Measurements from ENCODE around the gene SLC23A3. TPM values are rescaled to one million over a fixed set of nuclear protein-coding genes. Genes with fewer than 3 reads are reported as not detected.

The SLC23A3 gene
- total RNA-seq, 2 donors from 2014 or later: 0.47 to 0.50 TPM

- DNase-seq (peak; percentile 97), ATAC-seq (peak; percentile 96 to 98)
- intact Hi-C loops (cut with DNase I): loop anchor here (2.0 to 5.0 kb wide), 2 partner anchors 137 to 138 kb away; no protein-coding TSS in a partner anchor
Observed at GRCh38 chr2:219160186-219161017, 9.4 kb downstream of the SLC23A3 start, which contains the start of gene NHEJ1. Gene NHEJ1 (minus strand): TSS chr2:219160815. CDS start chr2:219158362, 2,453 bp downstream.

GRCh38 chr2:219159771-219160185 lies 10.1 kb downstream of the SLC23A3 start:
- intact Hi-C loops (cut with DNase I): loop anchor here (2.0 to 10.0 kb wide), 5 partner anchors 135 to 285 kb away; partner anchors contain the start of gene CRYBA2 (in 1 of the 2)
- DNase-seq: no peak
- no peak for ATAC-seq

GRCh38 chr2:219158586-219158985 lies 11.2 kb downstream of the SLC23A3 start:
- no peak for DNase-seq
- intact Hi-C loops (cut with DNase I): loop anchor here (10.0 kb wide), 3 partner anchors 134 to 284 kb away; partner anchors contain the start of gene CRYBA2 (in 1 of the 2)
- no peak for ATAC-seq

GRCh38 chr2:219158025-219158424 lies 11.8 kb downstream of the SLC23A3 start:
- ATAC-seq: no peak
- DNase-seq: no peak
- intact Hi-C loops (cut with DNase I): loop anchor here (10.0 kb wide), 3 partner anchors 133 to 283 kb away; partner anchors contain the start of gene CRYBA2 (in 1 of the 2)

GRCh38 chr2:219157396-219157795 lies 12.4 kb downstream of the SLC23A3 start:
- intact Hi-C loops (cut with DNase I): loop anchor here (10.0 kb wide), 3 partner anchors 133 to 283 kb away; partner anchors contain the start of gene CRYBA2 (in 1 of the 2)
- ATAC-seq (no peak), DNase-seq (no peak)

GRCh38 chr2:219155054-219155644 lies 14.7 kb downstream of the SLC23A3 start:
- ATAC-seq (peak; percentile 47 to 48), DNase-seq (no peak)
- intact Hi-C loops (cut with DNase I): loop anchor here (10.0 kb wide), 3 partner anchors 130 to 280 kb away; partner anchors contain the start of gene CRYBA2 (in 1 of the 2)

- intact Hi-C loops (cut with DNase I): loop anchor here (5.0 to 10.0 kb wide), 4 partner anchors 92 to 275 kb away; partner anchors contain the start of gene CRYBA2 (in 1 of the 2)
- DNase-seq (no peak), ATAC-seq (no peak)
Observed at GRCh38 chr2:219149667-219150066, 20.2 kb downstream of the SLC23A3 start.

- no peak for ATAC-seq
- DNase-seq: no peak
- intact Hi-C loops (cut with DNase I): no loop called here
Observed at GRCh38 chr2:219142329-219142728, 27.5 kb downstream of the SLC23A3 start.

- DNase-seq (no peak), ATAC-seq (no peak)
- intact Hi-C loops (cut with DNase I): no loop called here
Observed at GRCh38 chr2:219140722-219141121, 29.1 kb downstream of the SLC23A3 start.

- no peak for DNase-seq
- no peak for ATAC-seq
- intact Hi-C loops (cut with DNase I): no loop called here
Observed at GRCh38 chr2:219133976-219134375, 35.9 kb downstream of the SLC23A3 start.

GRCh38 chr2:219131744-219132143 lies 38.1 kb downstream of the SLC23A3 start:
- ATAC-seq (no peak), DNase-seq (no peak)
- intact Hi-C loops (cut with DNase I): no loop called here

GRCh38 chr2:219131327-219131726 lies 38.5 kb downstream of the SLC23A3 start:
- no peak for ATAC-seq
- intact Hi-C loops (cut with DNase I): no loop called here
- DNase-seq: no peak

GRCh38 chr2:219129589-219129988 lies 40.2 kb downstream of the SLC23A3 start:
- no peak for DNase-seq
- ATAC-seq: no peak
- intact Hi-C loops (cut with DNase I): no loop called here

GRCh38 chr2:219128396-219128795 lies 41.4 kb downstream of the SLC23A3 start:
- ATAC-seq (no peak), DNase-seq (peak; percentile 24)
- intact Hi-C loops (cut with DNase I): no loop called here

GRCh38 chr2:219127037-219127635 lies 42.7 kb downstream of the SLC23A3 start:
- no peak for ATAC-seq
- intact Hi-C loops (cut with DNase I): no loop called here
- no peak for DNase-seq

- ATAC-seq: no peak
- no peak for DNase-seq
- intact Hi-C loops (cut with DNase I): no loop called here
Observed at GRCh38 chr2:219126555-219126954, 43.3 kb downstream of the SLC23A3 start.

- DNase-seq (no peak), ATAC-seq (no peak)
- intact Hi-C loops (cut with DNase I): no loop called here
Observed at GRCh38 chr2:219125886-219126270, 44.0 kb downstream of the SLC23A3 start.

- peak; percentile 50 to 53 for ATAC-seq
- peak; percentile 40 for DNase-seq
- intact Hi-C loops (cut with DNase I): no loop called here
Observed at GRCh38 chr2:219125225-219125885, 44.5 kb downstream of the SLC23A3 start.
